Smooth muscle cell (in vitro differentiated cells): Measurements from ENCODE around the gene CLIC5. TPM values are rescaled to one million over a fixed set of nuclear protein-coding genes. Genes with fewer than 3 reads are reported as not detected.

Source experiments
- DNase-seq: peaks from one replicate; lab custom pipeline; 2025; ENCODE audit not compliant: unreplicated experiment; lab: John Stamatoyannopoulos, UW
- H2AFZ ChIP-seq: fragments of 200-600 bp; sonication (generic); 2 replicates; pipeline ENCODE4 v1.6.0; 2016; ENCODE audit warnings: antibody characterized with exemption, low read depth, mild to moderate bottlenecking
- H3F3A ChIP-seq: fragments of 200-600 bp; sonication (generic); 2 replicates; pipeline ENCODE4 v1.6.0; 2017; ENCODE audit warnings: antibody characterized with exemption, low read depth
- H3K27ac ChIP-seq: fragments of 200-600 bp; sonication (generic); 2 replicates; pipeline ENCODE4 v1.5.1; 2016; ENCODE audit warnings: low read depth, mild to moderate bottlenecking
- H3K27me3 ChIP-seq: fragments of 200-600 bp; sonication (generic); 2 replicates; pipeline ENCODE4 v1.6.1; 2016; ENCODE audit warnings: low read depth, mild to moderate bottlenecking
- H3K36me3 ChIP-seq: fragments of 200-600 bp; sonication (generic); 2 replicates; pipeline ENCODE4 v1.5.1; 2016; ENCODE audit warnings: low read depth
- H3K4me1 ChIP-seq: fragments of 200-600 bp; sonication (generic); 2 replicates; pipeline ENCODE4 v1.5.1; 2016; ENCODE audit warnings: low read depth
- H3K4me2 ChIP-seq: fragments of 200-600 bp; sonication (generic); 2 replicates; pipeline ENCODE4 v1.6.0; 2016; ENCODE audit warnings: mild to moderate bottlenecking
- H3K4me3 ChIP-seq: fragments of 200-600 bp; sonication (generic); 2 replicates; pipeline ENCODE4 v1.5.1; 2016; ENCODE audit warnings: mild to moderate bottlenecking
- H3K79me2 ChIP-seq: fragments of 200-600 bp; sonication (generic); 2 replicates; pipeline ENCODE4 v1.6.0; 2016; ENCODE audit warnings: low read depth, mild to moderate bottlenecking
- H3K9ac ChIP-seq: fragments of 200-600 bp; sonication (generic); 2 replicates; pipeline ENCODE4 v1.6.0; 2016; ENCODE audit warnings: low read depth
- H3K9me3 ChIP-seq: fragments of 200-600 bp; sonication (generic); replicated peaks from 2 replicates; pipeline ENCODE4 v1.5.1; 2016; ENCODE audit warnings: low read depth
- H4K20me1 ChIP-seq: fragments of 200-600 bp; sonication (generic); 2 replicates; pipeline ENCODE4 v1.6.0; 2016; ENCODE audit warnings: low read depth
- WGBS: methylation state at CpG from one replicate; pipeline ENCODE4 v1.1.7; 2016; ENCODE audit warnings: low lambda C conversion rate; 5-methylcytosine and 5-hydroxymethylcytosine counted together
- polyA plus RNA-seq: library from polyadenylated mRNA; unstranded; fragments of >200 nt; fragmentation: Nextera tagmentation; extraction: Ambion mirVana; gene quantifications from 2 replicates; pipeline ENCODE4 v1.2.1, GENCODE V29; 2016
- total RNA-seq: library from RNA; depleted of rRNA; stranded (reverse); fragments of >200 nt; gene quantifications from 2 replicates; pipeline ENCODE4 v1.2.3, GENCODE V29; 2014
- TF ChIP-seq, protein P1 (sequence below): fragments of 200-600 bp; sonication (generic); IDR thresholded peaks from 2 replicates; pipeline ENCODE4 v1.5.1; 2017; ENCODE audit warnings: borderline replicate concordance, mild to moderate bottlenecking, antibody characterized with exemption; ENCODE audit not compliant: insufficient read depth, poor library complexity, severe bottlenecking

CLIC5 gene
- total and polyA plus RNA-seq, 2 experiments from 2014 or later, result 0.97 to 4.4 TPM

DNA sequence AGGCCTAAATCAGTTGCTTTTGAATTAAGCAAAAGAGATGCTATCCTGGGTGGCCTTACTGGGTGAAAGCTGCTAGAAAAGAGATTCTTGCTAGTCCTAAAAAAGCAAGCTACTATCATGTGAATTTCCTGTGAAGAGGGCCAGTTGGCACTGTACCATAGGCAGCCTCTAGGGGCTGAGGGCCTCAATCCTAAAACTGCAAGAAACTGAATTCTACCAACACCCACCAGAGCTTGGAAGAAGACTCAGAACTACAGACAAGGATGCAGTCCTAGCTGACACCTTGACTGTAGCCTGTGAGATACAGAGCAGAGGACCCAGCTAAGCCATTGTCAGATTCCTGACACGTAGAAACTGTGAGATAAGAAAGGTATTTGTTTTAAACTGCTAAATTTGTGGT, 24.5 kb downstream of the CLIC5 start:
- Histone ChIP-seq H4K20me1 (no peaks in the 10 kb centered on the region), H3K9ac (no peak overlapping the region), H3K9me3 (no peaks in the 10 kb centered on the region), H2AFZ (no peak overlapping the region), H3K4me2 (no peak overlapping the region), H3K4me3 (no peak overlapping the region), H3F3A (no peaks in the 10 kb centered on the region), H3K27ac (no peak overlapping the region), H3K79me2 (no peaks in the 10 kb centered on the region), H3K36me3 (no peaks in the 10 kb centered on the region), H3K27me3 (no peaks in the 10 kb centered on the region), H3K4me1 (no peaks in the 10 kb centered on the region)
- TF ChIP-seq, protein P1, sequence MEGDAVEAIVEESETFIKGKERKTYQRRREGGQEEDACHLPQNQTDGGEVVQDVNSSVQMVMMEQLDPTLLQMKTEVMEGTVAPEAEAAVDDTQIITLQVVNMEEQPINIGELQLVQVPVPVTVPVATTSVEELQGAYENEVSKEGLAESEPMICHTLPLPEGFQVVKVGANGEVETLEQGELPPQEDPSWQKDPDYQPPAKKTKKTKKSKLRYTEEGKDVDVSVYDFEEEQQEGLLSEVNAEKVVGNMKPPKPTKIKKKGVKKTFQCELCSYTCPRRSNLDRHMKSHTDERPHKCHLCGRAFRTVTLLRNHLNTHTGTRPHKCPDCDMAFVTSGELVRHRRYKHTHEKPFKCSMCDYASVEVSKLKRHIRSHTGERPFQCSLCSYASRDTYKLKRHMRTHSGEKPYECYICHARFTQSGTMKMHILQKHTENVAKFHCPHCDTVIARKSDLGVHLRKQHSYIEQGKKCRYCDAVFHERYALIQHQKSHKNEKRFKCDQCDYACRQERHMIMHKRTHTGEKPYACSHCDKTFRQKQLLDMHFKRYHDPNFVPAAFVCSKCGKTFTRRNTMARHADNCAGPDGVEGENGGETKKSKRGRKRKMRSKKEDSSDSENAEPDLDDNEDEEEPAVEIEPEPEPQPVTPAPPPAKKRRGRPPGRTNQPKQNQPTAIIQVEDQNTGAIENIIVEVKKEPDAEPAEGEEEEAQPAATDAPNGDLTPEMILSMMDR, result no peak
- no peak for DNase-seq
- WGBS, result 58% methylated on average over 1 of the region's 1 CpG

DNA sequence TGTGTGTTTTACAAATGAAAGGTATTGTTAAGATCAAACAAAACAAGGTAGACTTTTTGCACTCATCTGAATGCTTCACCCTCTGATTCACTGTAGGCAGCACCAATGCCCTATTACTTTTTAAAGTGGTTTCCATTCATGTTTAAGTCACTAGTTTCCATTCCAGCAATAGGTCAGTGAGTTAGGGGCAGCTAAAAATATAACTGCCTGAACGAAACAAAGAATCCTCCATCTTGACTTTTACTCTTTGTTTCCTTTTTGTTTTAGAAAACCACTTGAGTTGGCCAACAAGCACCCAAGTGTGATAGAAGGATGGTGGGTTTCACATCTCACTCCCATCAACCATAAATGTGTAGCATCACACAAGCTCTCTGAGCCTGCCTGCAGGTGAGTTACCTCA, 25.5 kb downstream of the CLIC5 start:
- WGBS, result 95% methylated on average over 1 of the region's 1 CpG
- H3K79me2 ChIP-seq, result no peaks in the 10 kb centered on the region
- H3K27me3 ChIP-seq, result no peaks in the 10 kb centered on the region
- no peak overlapping the region for H3K9ac ChIP-seq
- TF ChIP-seq, protein P1, result no peak
- H3K36me3 ChIP-seq, result no peaks in the 10 kb centered on the region
- H2AFZ ChIP-seq, result no peak overlapping the region
- no peaks in the 10 kb centered on the region for H3F3A ChIP-seq
- DNase-seq, result no peak
- H4K20me1 ChIP-seq, result no peaks in the 10 kb centered on the region
- H3K4me1 ChIP-seq, result no peaks in the 10 kb centered on the region
- H3K27ac ChIP-seq, result no peak overlapping the region
- H3K4me2 ChIP-seq, result no peak overlapping the region
- H3K4me3 ChIP-seq, result no peak overlapping the region
- H3K9me3 ChIP-seq, result no peaks in the 10 kb centered on the region

DNA sequence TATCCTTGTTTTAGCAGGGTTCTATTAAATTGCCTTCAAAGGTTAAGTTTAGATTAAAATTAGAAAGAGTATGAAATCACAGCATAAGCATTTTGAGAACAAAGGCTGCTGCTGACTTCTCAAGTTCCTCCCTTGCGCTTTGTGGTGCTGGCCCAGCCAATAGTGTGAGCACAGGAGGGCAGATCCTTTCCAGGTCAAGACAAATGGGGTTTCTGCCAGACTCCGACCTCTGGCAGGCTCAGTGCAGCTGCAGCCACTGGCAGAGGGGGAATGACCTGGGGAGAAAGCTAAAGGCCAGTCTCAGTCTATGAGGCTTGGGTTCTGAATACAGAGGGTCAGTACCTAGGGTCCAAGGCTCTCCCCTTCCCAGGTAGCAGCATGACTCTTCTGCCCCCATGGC, 27.0 kb downstream of the CLIC5 start:
- Histone ChIP-seq H4K20me1 (no peaks in the 10 kb centered on the region), H3K4me3 (no peak overlapping the region), H3K27me3 (no peaks in the 10 kb centered on the region), H3K27ac (no peak overlapping the region), H2AFZ (no peak overlapping the region), H3F3A (no peaks in the 10 kb centered on the region), H3K9ac (no peak overlapping the region), H3K36me3 (no peaks in the 10 kb centered on the region), H3K79me2 (no peaks in the 10 kb centered on the region), H3K4me2 (no peak overlapping the region), H3K4me1 (no peaks in the 10 kb centered on the region), H3K9me3 (no peaks in the 10 kb centered on the region)
- TF ChIP-seq, protein P1, result no peak
- WGBS, result 87% methylated on average over 2 of the region's 2 CpGs
- DNase-seq, result no peak

DNA sequence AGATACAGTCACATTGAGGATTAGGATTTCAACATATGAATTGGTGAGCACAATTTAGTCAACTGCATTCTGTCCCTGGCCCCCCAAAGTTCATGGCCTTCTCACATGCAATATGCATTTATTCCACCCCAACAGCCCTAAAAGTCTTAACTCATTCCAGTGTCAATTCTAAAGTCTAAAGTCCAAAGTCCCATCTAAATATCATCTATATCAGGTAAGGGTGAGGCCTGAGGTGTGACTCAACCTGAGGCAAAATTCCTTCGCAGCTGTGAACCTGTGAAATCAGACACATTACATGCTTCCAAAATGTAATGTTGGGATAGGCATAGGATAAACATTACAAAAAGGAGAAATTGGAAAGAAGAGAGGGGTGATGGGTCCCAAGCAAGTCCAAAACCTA, 27.8 kb downstream of the CLIC5 start:
- no peak overlapping the region for H3K4me3 ChIP-seq
- H3K9me3 ChIP-seq, result no peaks in the 10 kb centered on the region
- TF ChIP-seq, protein P1, result no peak
- H3K36me3 ChIP-seq, result no peaks in the 10 kb centered on the region
- H3F3A ChIP-seq, result no peaks in the 10 kb centered on the region
- no peaks in the 10 kb centered on the region for H4K20me1 ChIP-seq
- DNase-seq, result no peak
- H3K27me3 ChIP-seq, result no peaks in the 10 kb centered on the region
- no peak overlapping the region for H3K4me2 ChIP-seq
- H2AFZ ChIP-seq, result no peak overlapping the region
- no peak overlapping the region for H3K9ac ChIP-seq
- no peaks in the 10 kb centered on the region for H3K4me1 ChIP-seq
- no peaks in the 10 kb centered on the region for H3K79me2 ChIP-seq
- no peak overlapping the region for H3K27ac ChIP-seq
- 91% methylated on average over 1 of the region's 1 CpG for WGBS
